Measurements from ENCODE around the gene SECTM1.

GRCh38 chr17:82273327-82274133 is 60.0 kb downstream of the SECTM1 start, which contains the start of gene CSNK1D:
- TF ChIP-seq EZH2 (IDR thresholded peaks at IDR 0.05; ENCODE audit: low read length, unreplicated experiment): no peak
- TF ChIP-seq CTCF (conservative IDR thresholded peaks at IDR 0.05; ENCODE audit: low read depth, low read length): no peak

Data from PC-3 (cell line).